ENCODE results near the gene TMEM8B. TPM values are rescaled to one million over a fixed set of nuclear protein-coding genes. Genes with fewer than 3 reads are reported as not detected.
A peak's percentile ranks its signal among the peaks of the same experiment; 100 is the strongest.

TMEM8B gene
- total RNA-seq, 1 experiment from 2014 or later: 6.4 TPM

GRCh38 chr9:35822926-35823325 lies 6.1 kb upstream of the TMEM8B start:
- Histone ChIP-seq H3K36me3 (ENCODE audit: low read depth) (no peaks in the 10 kb centered on the region), H3K79me2 (ENCODE audit: low read depth) (no peaks in the 10 kb centered on the region), H2AFZ (no peak overlapping the region), H3K9me3 (ENCODE audit: insufficient read depth, low read depth) (no peaks in the 10 kb centered on the region), H3K4me3 (no peak overlapping the region), H3K27me3 (ENCODE audit: insufficient read depth, low read depth) (no peaks in the 10 kb centered on the region), H3F3A (ENCODE audit: insufficient read depth, low read depth) (no peaks in the 10 kb centered on the region), H3K4me2 (no peak overlapping the region), H3K27ac (no peak overlapping the region), H3K4me1 (replicated peaks; ENCODE audit: insufficient read depth) (no peaks in the 10 kb centered on the region), H4K20me1 (ENCODE audit: insufficient read depth) (no peaks in the 10 kb centered on the region), H3K9me2 (ENCODE audit: insufficient read depth) (no peaks in the 10 kb centered on the region)
- intact Hi-C loops (cut with micrococcal nuclease; ENCODE audit: unreplicated experiment): no loop called here
- TF ChIP-seq EZH2 (IDR thresholded peaks at IDR 0.05; ENCODE audit: low read depth): no peak
- TF ChIP-seq CTCF (conservative IDR thresholded peaks at IDR 0.05): no peak
- CTCF ChIA-PET: no interaction called here
- BruUV-seq (replicated peaks): no TSS peak
- POLR2A ChIA-PET (ENCODE audit: unreplicated experiment): no interaction called here
- no peak for DNase-seq

GRCh38 chr9:35826071-35826701 lies 2.8 kb upstream of the TMEM8B start:
- Histone ChIP-seq H3K27ac (no peak overlapping the region), H3K4me2 (no peak overlapping the region), H4K20me1 (ENCODE audit: insufficient read depth) (no peaks in the 10 kb centered on the region), H3K9me2 (ENCODE audit: insufficient read depth) (no peaks in the 10 kb centered on the region), H3K27me3 (ENCODE audit: insufficient read depth, low read depth) (no peaks in the 10 kb centered on the region), H3K79me2 (ENCODE audit: low read depth) (no peaks in the 10 kb centered on the region), H3K4me1 (replicated peaks; ENCODE audit: insufficient read depth) (no peaks in the 10 kb centered on the region), H3F3A (ENCODE audit: insufficient read depth, low read depth) (no peaks in the 10 kb centered on the region), H2AFZ (no peak overlapping the region), H3K9me3 (ENCODE audit: insufficient read depth, low read depth) (no peaks in the 10 kb centered on the region), H3K4me3 (no peak overlapping the region), H3K36me3 (ENCODE audit: low read depth) (no peaks in the 10 kb centered on the region)
- ChIA-PET POLR2A (ENCODE audit: unreplicated experiment) (no interaction called here), CTCF (interaction anchor here (0.7 to 1.4 kb wide), 2 partner anchors 56 to 339 kb away, joined by 4 to 7 read pairs; no protein-coding TSS in a partner anchor)
- no TSS peak for BruUV-seq (replicated peaks)
- intact Hi-C loops (cut with micrococcal nuclease; ENCODE audit: unreplicated experiment): loop anchor here (1.0 to 5.0 kb wide), 2 partner anchors 56 to 179 kb away; no protein-coding TSS in a partner anchor
- TF ChIP-seq CTCF (conservative IDR thresholded peaks at IDR 0.05) (peak; percentile 74), EZH2 (IDR thresholded peaks at IDR 0.05; ENCODE audit: low read depth) (no peak)
- DNase-seq: no peak

GRCh38 chr9:35827486-35827885 lies 1.5 kb upstream of the TMEM8B start:
- DNase-seq: no peak
- no peaks in the 10 kb centered on the region for H3K9me3 ChIP-seq (ENCODE audit: insufficient read depth, low read depth)
- intact Hi-C loops (cut with micrococcal nuclease; ENCODE audit: unreplicated experiment): loop anchor here (5.0 kb wide), 1 partner anchor 180 kb away; no protein-coding TSS in a partner anchor

More at GRCh38 chr9:35827486-35827885, 1.5 kb upstream of the TMEM8B start:
- ChIA-PET POLR2A (ENCODE audit: unreplicated experiment) (no interaction called here), CTCF (no interaction called here)
- Histone ChIP-seq H3F3A (ENCODE audit: insufficient read depth, low read depth) (no peaks in the 10 kb centered on the region), H3K4me1 (replicated peaks; ENCODE audit: insufficient read depth) (0 out of 2 replicates have a peak, but pooled peaks cover under 1% of the 10 kb centered on the region), H3K27ac (no peak overlapping the region), H3K9me2 (ENCODE audit: insufficient read depth) (no peaks in the 10 kb centered on the region), H3K4me2 (no peak overlapping the region), H3K79me2 (ENCODE audit: low read depth) (no peaks in the 10 kb centered on the region), H2AFZ (no peak overlapping the region), H3K36me3 (ENCODE audit: low read depth) (no peaks in the 10 kb centered on the region), H3K4me3 (no peak overlapping the region), H4K20me1 (ENCODE audit: insufficient read depth) (no peaks in the 10 kb centered on the region), H3K27me3 (ENCODE audit: insufficient read depth, low read depth) (no peaks in the 10 kb centered on the region)
- no peak for TF ChIP-seq CTCF (conservative IDR thresholded peaks at IDR 0.05)
- TF ChIP-seq EZH2 (IDR thresholded peaks at IDR 0.05; ENCODE audit: low read depth): no peak
- no TSS peak for BruUV-seq (replicated peaks)
